OCI-LY3 (cell line): Measurements from ENCODE around the gene LDHAL6A.

Experiments used
- H2AFZ ChIP-seq: fragments of 200-600, 300-600 bp; shearing (Covaris generic); 2 replicates; pipeline ENCODE4 v1.6.0; 2014; ENCODE audit warnings: antibody characterized with exemption, low read depth, low read length
- H3K27ac ChIP-seq: fragments of 200-600, 300-600 bp; sonication (generic); 2 replicates; pipeline ENCODE4 v1.5.1; 2014; ENCODE audit warnings: mild to moderate bottlenecking, low read length, moderate library complexity, mixed read lengths
- H3K27me3 ChIP-seq: fragments of 200-600, 300-600 bp; sonication (generic); 2 replicates; pipeline ENCODE4 v1.6.1; 2014; ENCODE audit warnings: low read depth, low read length, mixed read lengths
- H3K36me3 ChIP-seq: fragments of 200-600, 300-600 bp; sonication (generic); replicated peaks from 2 replicates; pipeline ENCODE3; 2014; ENCODE audit warnings: low read depth, low read length, mixed read lengths
- H3K4me1 ChIP-seq: fragments of 300-600, 200-600 bp; sonication (generic); 2 replicates; pipeline ENCODE4 v1.6.1; 2014; ENCODE audit warnings: low read length, mixed read lengths
- H3K4me2 ChIP-seq: fragments of 200-600, 300-600 bp; sonication (generic); 2 replicates; pipeline ENCODE4 v1.6.1; 2014; ENCODE audit warnings: low read length, mixed read lengths
- H3K4me3 ChIP-seq: fragments of 300-600, 200-600 bp; sonication (generic); 2 replicates; pipeline ENCODE4 v1.5.1; 2014; ENCODE audit warnings: antibody characterized with exemption, mild to moderate bottlenecking, low read length, moderate library complexity
- H3K79me2 ChIP-seq: fragments of 300-600, 200-600 bp; shearing (Covaris generic); 2 replicates; pipeline ENCODE4 v1.6.1; 2014; ENCODE audit warnings: mild to moderate bottlenecking, low read length, mixed read lengths
- H3K9ac ChIP-seq: fragments of 300-600, 200-600 bp; shearing (Covaris generic); 2 replicates; pipeline ENCODE4 v1.6.0; 2014; ENCODE audit warnings: mild to moderate bottlenecking, low read length, moderate library complexity
- H3K9me3 ChIP-seq: fragments of 200-600, 300-600 bp; shearing (Covaris generic); 2 replicates; pipeline ENCODE4 v1.6.1; 2014; ENCODE audit warnings: low read length, mixed read lengths; ENCODE audit not compliant: insufficient read depth
- H4K20me1 ChIP-seq: fragments of 200-600, 300-600 bp; sonication (generic); 2 replicates; pipeline ENCODE4 v1.6.1; 2016; ENCODE audit warnings: low read length, mixed read lengths; ENCODE audit not compliant: insufficient read depth
- EZH2phosphoT487 ChIP-seq: fragments of 200-600 bp; shearing (Covaris generic); IDR thresholded peaks from 2 replicates; pipeline ENCODE4 v1.6.1; 2018; ENCODE audit warnings: antibody characterized with exemption, mixed run types, low read depth
- TF ChIP-seq, protein P1 (sequence below): fragments of 200-600, 300-600 bp; sonication (generic); IDR thresholded peaks from 2 replicates; pipeline ENCODE4 v1.5.1; 2014; ENCODE audit warnings: antibody characterized with exemption, low read length, low read depth

The LDHAL6A gene

DNA sequence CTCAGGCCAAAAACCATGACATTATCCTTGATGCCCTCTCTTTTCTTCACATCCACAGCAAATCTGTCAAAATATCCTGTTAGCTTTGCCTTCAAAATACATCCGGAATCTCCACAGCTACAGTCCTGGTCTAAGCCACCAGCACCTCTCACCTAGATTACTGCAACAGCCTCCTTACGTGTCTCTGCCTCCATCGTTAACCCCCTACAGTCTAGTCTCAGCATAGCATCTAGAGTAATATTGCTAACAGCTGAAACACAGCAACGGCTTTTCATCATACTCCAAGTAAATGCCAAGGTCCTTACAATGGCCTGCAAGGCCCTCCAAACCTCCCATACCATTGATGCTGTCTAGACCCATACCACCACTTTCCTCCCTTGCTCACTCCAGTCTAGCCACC is 66.7 kb downstream of the LDHAL6A start:
- TF ChIP-seq EZH2phosphoT487 = no peak
- TF ChIP-seq, protein P1, sequence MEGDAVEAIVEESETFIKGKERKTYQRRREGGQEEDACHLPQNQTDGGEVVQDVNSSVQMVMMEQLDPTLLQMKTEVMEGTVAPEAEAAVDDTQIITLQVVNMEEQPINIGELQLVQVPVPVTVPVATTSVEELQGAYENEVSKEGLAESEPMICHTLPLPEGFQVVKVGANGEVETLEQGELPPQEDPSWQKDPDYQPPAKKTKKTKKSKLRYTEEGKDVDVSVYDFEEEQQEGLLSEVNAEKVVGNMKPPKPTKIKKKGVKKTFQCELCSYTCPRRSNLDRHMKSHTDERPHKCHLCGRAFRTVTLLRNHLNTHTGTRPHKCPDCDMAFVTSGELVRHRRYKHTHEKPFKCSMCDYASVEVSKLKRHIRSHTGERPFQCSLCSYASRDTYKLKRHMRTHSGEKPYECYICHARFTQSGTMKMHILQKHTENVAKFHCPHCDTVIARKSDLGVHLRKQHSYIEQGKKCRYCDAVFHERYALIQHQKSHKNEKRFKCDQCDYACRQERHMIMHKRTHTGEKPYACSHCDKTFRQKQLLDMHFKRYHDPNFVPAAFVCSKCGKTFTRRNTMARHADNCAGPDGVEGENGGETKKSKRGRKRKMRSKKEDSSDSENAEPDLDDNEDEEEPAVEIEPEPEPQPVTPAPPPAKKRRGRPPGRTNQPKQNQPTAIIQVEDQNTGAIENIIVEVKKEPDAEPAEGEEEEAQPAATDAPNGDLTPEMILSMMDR = no peak; the same call in 1 of the 2 replicates
- no peak overlapping the region for H3K27ac ChIP-seq
- peaks cover 4% of the 10 kb centered on the region for H3K36me3 ChIP-seq
- H2AFZ ChIP-seq = no peak overlapping the region
- no peaks in the 10 kb centered on the region for H3K27me3 ChIP-seq
- no peak overlapping the region for H3K4me2 ChIP-seq
- peaks cover 6% of the 10 kb centered on the region for H3K4me1 ChIP-seq
- no peak overlapping the region for H3K9ac ChIP-seq
- peaks cover 46% of the 10 kb centered on the region for H3K79me2 ChIP-seq
- no peaks in the 10 kb centered on the region for H3K9me3 ChIP-seq
- H4K20me1 ChIP-seq = peaks cover 4% of the 10 kb centered on the region; the same call in 1 of the 2 replicates
- H3K4me3 ChIP-seq = no peak overlapping the region

DNA sequence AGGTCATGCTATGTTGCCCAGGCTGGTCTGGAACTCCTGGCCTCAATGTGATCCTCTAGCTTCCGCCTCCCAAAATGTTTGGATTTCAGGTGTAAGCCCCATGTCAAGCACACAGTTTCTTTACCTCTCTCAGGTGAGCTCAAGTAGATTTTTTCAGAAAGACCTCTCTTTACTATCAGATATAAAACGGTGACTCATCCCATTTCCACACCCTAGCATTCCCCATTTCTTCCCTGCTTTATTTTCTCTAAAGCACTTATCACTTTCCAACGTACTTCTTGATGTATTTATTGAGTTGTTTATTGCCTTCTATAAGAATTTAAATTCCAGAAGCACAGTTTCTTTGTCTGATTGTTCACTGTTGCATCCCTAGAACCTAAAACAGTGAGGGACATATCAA is 67.4 kb downstream of the LDHAL6A start:
- peaks cover 53% of the 10 kb centered on the region for H3K79me2 ChIP-seq

DNA sequence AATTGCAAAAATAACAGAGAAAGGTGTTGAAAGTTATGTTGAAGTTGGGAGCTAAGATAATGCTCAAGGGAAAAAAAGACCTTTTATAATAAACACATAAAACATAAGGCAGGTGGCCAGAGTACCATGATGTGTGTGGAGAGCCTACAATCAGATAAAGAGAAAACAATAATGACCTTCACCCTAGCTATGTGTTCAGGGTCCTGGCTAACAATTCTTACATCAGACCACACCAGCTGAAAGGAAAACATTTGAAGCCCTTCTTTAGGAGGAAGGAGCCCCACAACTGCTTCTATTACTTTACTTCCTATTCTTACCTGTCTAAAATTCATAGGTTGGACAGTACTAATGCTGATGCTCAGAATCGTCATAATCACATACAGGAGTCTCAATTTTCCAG is 68.6 kb downstream of the LDHAL6A start:
- no peak overlapping the region for H3K27ac ChIP-seq

More for the DNA sequence above, 67.4 kb downstream of the LDHAL6A start:
- H3K4me1 ChIP-seq = peaks cover 6% of the 10 kb centered on the region
- no peak overlapping the region for H3K9ac ChIP-seq
- H3K36me3 ChIP-seq = no peaks in the 10 kb centered on the region
- no peak for TF ChIP-seq EZH2phosphoT487
- TF ChIP-seq, protein P1 = no peak
- H2AFZ ChIP-seq = no peak overlapping the region
- no peak overlapping the region for H3K27ac ChIP-seq
- H3K27me3 ChIP-seq = no peaks in the 10 kb centered on the region
- no peak overlapping the region for H3K4me2 ChIP-seq
- no peak overlapping the region for H3K4me3 ChIP-seq
- no peaks in the 10 kb centered on the region for H4K20me1 ChIP-seq
- no peaks in the 10 kb centered on the region for H3K9me3 ChIP-seq

DNA sequence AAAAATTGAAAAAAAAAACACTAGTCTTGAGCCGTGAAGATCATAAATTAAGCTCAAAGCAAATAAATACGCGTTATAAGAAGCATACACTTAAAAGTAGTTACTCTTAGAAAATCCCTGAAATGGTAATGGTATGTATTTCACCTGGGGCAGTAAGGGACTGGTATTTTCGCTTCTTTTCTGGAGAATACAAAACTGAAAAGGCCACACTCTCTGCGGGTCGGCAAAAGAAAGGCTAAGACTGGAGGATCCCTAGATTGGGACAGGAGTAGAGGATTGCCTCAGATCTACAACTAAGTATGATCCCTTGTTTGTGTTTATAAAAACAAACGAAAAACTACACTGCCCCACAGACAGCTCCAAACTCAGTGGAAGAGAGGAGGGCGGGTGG is 70.5 kb downstream of the LDHAL6A start:
- peaks cover 57% of the 10 kb centered on the region for H3K79me2 ChIP-seq

More for the DNA sequence above, 68.6 kb downstream of the LDHAL6A start:
- TF ChIP-seq EZH2phosphoT487 = no peak
- TF ChIP-seq, protein P1 = no peak
- no peaks in the 10 kb centered on the region for H3K36me3 ChIP-seq
- peaks cover 10% of the 10 kb centered on the region for H3K4me1 ChIP-seq
- H3K9me3 ChIP-seq = no peaks in the 10 kb centered on the region
- H3K27me3 ChIP-seq = no peaks in the 10 kb centered on the region
- H3K9ac ChIP-seq = no peak overlapping the region
- no peaks in the 10 kb centered on the region for H4K20me1 ChIP-seq
- H2AFZ ChIP-seq = no peak overlapping the region
- peaks cover 60% of the 10 kb centered on the region for H3K79me2 ChIP-seq
- no peak overlapping the region for H3K4me3 ChIP-seq
- no peak overlapping the region for H3K4me2 ChIP-seq

More for the DNA sequence above, 70.5 kb downstream of the LDHAL6A start:
- H4K20me1 ChIP-seq = no peaks in the 10 kb centered on the region
- H3K27ac ChIP-seq = peak overlapping the region; percentile 82
- H3K9ac ChIP-seq = peak overlapping the region; percentile 88
- no peaks in the 10 kb centered on the region for H3K27me3 ChIP-seq
- peaks cover 25% of the 10 kb centered on the region for H3K4me1 ChIP-seq
- no peaks in the 10 kb centered on the region for H3K36me3 ChIP-seq
- H2AFZ ChIP-seq = peak overlapping the region; percentile 70; the same call in 1 of the 2 replicates
- TF ChIP-seq, protein P1 = no peak
- TF ChIP-seq EZH2phosphoT487 = no peak
- no peaks in the 10 kb centered on the region for H3K9me3 ChIP-seq
- H3K4me2 ChIP-seq = peak overlapping the region; percentile 80
- H3K4me3 ChIP-seq = peak overlapping the region; percentile 90
